IMR-90 (cell line): ENCODE measurements around the gene CWC25. TPM values are rescaled to one million over a fixed set of nuclear protein-coding genes. Genes with fewer than 3 reads are reported as not detected.

Experiments
- ATAC-seq: fragments of 200-7000 bp; cut with Tn5 transposase; 2 replicates; pipeline ENCODE4 v1.9.1; 2020; ENCODE audit warnings: low read depth, mild to moderate bottlenecking, moderate library complexity
- BruUV-seq: library from RNA; stranded (reverse); fragments of 400-500 nt; replicated peaks from 2 replicates; lab custom pipeline; 2021; lab: Mats Ljungman, UMichigan
- CTCF ChIA-PET: fragments of 300-600 bp; formaldehyde crosslinking; extraction: SDS; loops from one replicate; lab custom pipeline; 2021; ENCODE audit warnings: antibody characterized with exemption; lab: Yijun Ruan, JAX
- POLR2A ChIA-PET: fragments of 300-600 bp; sonication (Branson Sonifier 250); formaldehyde crosslinking; loops from one replicate; lab custom pipeline; 2022; ENCODE audit warnings: antibody characterized with exemption; ENCODE audit not compliant: unreplicated experiment; lab: Charles Lee
- DNase-seq: peaks from one replicate; pipeline ENCODE4 v3.0.0; 2013
- H2AFZ ChIP-seq: replicated peaks from 2 replicates; pipeline ENCODE3; 2013; ENCODE audit warnings: low read length, mild to moderate bottlenecking; ENCODE audit not compliant: poor library complexity
- H2AK5ac ChIP-seq: 2 replicates; pipeline ENCODE4 v1.6.1; 2013; ENCODE audit warnings: low read depth, low read length, inconsistent platforms
- H2AK9ac ChIP-seq: replicated peaks from 2 replicates; pipeline ENCODE3; 2013; ENCODE audit warnings: mild to moderate bottlenecking, low read depth, low read length, moderate library complexity; ENCODE audit not compliant: poor library complexity
- H2BK120ac ChIP-seq: 2 replicates; pipeline ENCODE4 v1.6.1; 2013; ENCODE audit warnings: low read depth, low read length, inconsistent platforms
- H2BK15ac ChIP-seq: 3 replicates; pipeline ENCODE4 v1.6.1; 2013; ENCODE audit warnings: low read depth, low read length, inconsistent platforms
- H2BK20ac ChIP-seq: 2 replicates; pipeline ENCODE4 v1.6.1; 2013; ENCODE audit warnings: low read depth, mild to moderate bottlenecking, inconsistent platforms, low read length, moderate library complexity
- H2BK5ac ChIP-seq: 2 replicates; pipeline ENCODE4 v1.6.1; 2013; ENCODE audit warnings: mild to moderate bottlenecking, low read depth, low read length, inconsistent platforms; ENCODE audit not compliant: poor library complexity, severe bottlenecking
- H3K14ac ChIP-seq: replicated peaks from 2 replicates; pipeline ENCODE4 v1.6.1; 2013; ENCODE audit warnings: low read depth, low read length, inconsistent platforms
- H3K18ac ChIP-seq: 2 replicates; pipeline ENCODE4 v1.6.1; 2013; ENCODE audit warnings: low read depth, low read length, control low read depth
- H3K23ac ChIP-seq: 2 replicates; pipeline ENCODE4 v1.6.1; 2013; ENCODE audit warnings: low read depth, low read length, inconsistent platforms
- H3K27ac ChIP-seq: 2 replicates; pipeline ENCODE4 v1.5.1; 2013; ENCODE audit warnings: mild to moderate bottlenecking, control low read depth, low read length; ENCODE audit not compliant: insufficient read depth
- H3K27me3 ChIP-seq: 2 replicates; pipeline ENCODE4 v1.6.1; 2013; ENCODE audit warnings: low read length; ENCODE audit not compliant: control insufficient read depth, insufficient read depth
- H3K36me3 ChIP-seq: 2 replicates; pipeline ENCODE4 v1.6.1; 2013; ENCODE audit warnings: low read length, mixed read lengths; ENCODE audit not compliant: control insufficient read depth, insufficient read depth
- H3K4ac ChIP-seq: 2 replicates; pipeline ENCODE4 v1.6.1; 2013; ENCODE audit warnings: low read depth, low read length, inconsistent platforms
- H3K4me1 ChIP-seq: 2 replicates; pipeline ENCODE4 v1.6.1; 2013; ENCODE audit warnings: low read length, mixed read lengths; ENCODE audit not compliant: control insufficient read depth, insufficient read depth
- H3K4me2 ChIP-seq: 2 replicates; pipeline ENCODE4 v1.6.1; 2013; ENCODE audit warnings: low read depth, mild to moderate bottlenecking, control low read depth, low read length, moderate library complexity
- H3K4me3 ChIP-seq: 2 replicates; pipeline ENCODE4 v1.5.1; 2013; ENCODE audit warnings: low read depth, mild to moderate bottlenecking, control low read depth, low read length, moderate library complexity; ENCODE audit not compliant: insufficient read depth
- H3K56ac ChIP-seq: 2 replicates; pipeline ENCODE4 v1.6.1; 2013; ENCODE audit warnings: low read length, inconsistent platforms; ENCODE audit not compliant: insufficient read depth; ENCODE audit errors: extremely low read depth
- H3K79me1 ChIP-seq, 2 experiments: 2 replicates each; pipeline ENCODE4 v1.6.1; 2013; ENCODE audit warnings: low read length in 2 of 2, inconsistent platforms in 1 of 2, low read depth in 1 of 2
- H3K9ac ChIP-seq: 2 replicates; pipeline ENCODE4 v1.6.1; 2013; ENCODE audit warnings: low read depth, low read length, control low read depth
- H3K9me1 ChIP-seq: 2 replicates; pipeline ENCODE4 v1.6.1; 2013; ENCODE audit warnings: low read length, inconsistent platforms; ENCODE audit not compliant: insufficient read depth
- H3K9me3 ChIP-seq: 2 replicates; pipeline ENCODE4 v1.6.1; 2013; ENCODE audit warnings: low read length; ENCODE audit not compliant: control insufficient read depth, insufficient read depth
- H4K20me1 ChIP-seq: 2 replicates; pipeline ENCODE4 v1.6.1; 2013; ENCODE audit warnings: low read length, inconsistent platforms; ENCODE audit not compliant: insufficient read depth
- H4K5ac ChIP-seq: 2 replicates; pipeline ENCODE4 v1.6.1; 2013; ENCODE audit warnings: mild to moderate bottlenecking, low read depth, low read length, control low read depth
- H4K8ac ChIP-seq, 2 experiments: 2 replicates each; pipeline ENCODE4 v1.6.1; 2013; ENCODE audit warnings: low read depth in 2 of 2, low read length in 2 of 2, control low read depth in 1 of 2, inconsistent platforms in 1 of 2
- H4K91ac ChIP-seq: 2 replicates; pipeline ENCODE4 v1.6.1; 2013; ENCODE audit warnings: low read depth, low read length, inconsistent platforms; ENCODE audit not compliant: insufficient read depth
- MXI1 ChIP-seq: IDR thresholded peaks from 2 replicates; pipeline ENCODE4 v1.6.1; 2012; ENCODE audit warnings: low read depth, mild to moderate bottlenecking, low read length, moderate library complexity, borderline replicate concordance
- POLR2A ChIP-seq: IDR thresholded peaks from 2 replicates; pipeline ENCODE4 v1.6.1; 2012; ENCODE audit warnings: mild to moderate bottlenecking, low read depth, low read length
- WGBS, 2 experiments: methylation state at CpG; one replicate each; pipeline versions ENCODE4 v1.1.5 to v1.1.7; 2013; ENCODE audit warnings: missing lambda C conversion rate in 2 of 2; ENCODE audit not compliant: insufficient read length in 1 of 2; ENCODE audit errors: extremely low coverage in 2 of 2; 5-methylcytosine and 5-hydroxymethylcytosine counted together
- dilution Hi-C: fragments of 300-500 bp; cut with HindIII; formaldehyde crosslinking; loops from one replicate; pipeline ENCODE4 v1.14.3; 2018; ENCODE audit warnings: low sequenced_read_pairs; ENCODE audit not compliant: unreplicated experiment
- in situ Hi-C: fragments of 300-500 bp; cut with MboI; formaldehyde crosslinking; loops from 3 replicates; pipeline ENCODE4 v1.14.3; 2019; ENCODE audit warnings: low sequenced_read_pairs, inconsistent platforms, mixed read lengths
- intact Hi-C: fragments of 100-400 bp; cut with micrococcal nuclease; formaldehyde crosslinking; loops from 2 replicates; pipeline ENCODE4 v1.10.0; 2022
- polyA plus RNA-seq, 3 experiments: library from polyadenylated mRNA; depleted of rRNA; stranded (reverse); fragments of >200 nt; gene quantifications; 2 replicates each; pipeline ENCODE4 v1.2.3, GENCODE V29; 2012; ENCODE audit warnings: low replicate concordance in 1 of 3
- total RNA-seq: library from RNA; depleted of rRNA; stranded (reverse); fragments of >200 nt; gene quantifications from 2 replicates; pipeline ENCODE4 v1.2.3, GENCODE V29; 2012

Gene CWC25
- total and polyA plus RNA-seq, 2 of the 4 experiments (the other 2 are of a cell fraction), result 9.1 to 16.1 TPM

- no peak overlapping the region for H3K4me3 ChIP-seq
- in situ Hi-C loops, result no loop called here
- POLR2A ChIA-PET, result no interaction called here
Measured at GRCh38 chr17:38848557-38848891, 23.4 kb upstream of the CWC25 start.

More at GRCh38 chr17:38848557-38848891, 23.4 kb upstream of the CWC25 start:
- Histone ChIP-seq H3K9me1 (0 out of 2 replicates have a peak, but pooled peaks cover 7% of the 10 kb centered on the region), H3K4me2 (no peak overlapping the region), H3K27me3 (no peaks in the 10 kb centered on the region), H2AK9ac (no peak overlapping the region), H3K56ac (no peak overlapping the region), H2AK5ac (no peak overlapping the region), H3K23ac (no peak overlapping the region), H3K4me1 (peaks cover 3% of the 10 kb centered on the region; the same call in 1 of the 2 replicates), H3K4ac (no peak overlapping the region), H2BK120ac (no peak overlapping the region), H2AFZ (no peak overlapping the region), H2BK5ac (no peak overlapping the region), H3K36me3 (peaks cover 48% of the 10 kb centered on the region), H3K18ac (no peak overlapping the region), H3K27ac (no peak overlapping the region), H3K79me1 (peaks cover 16 to 57% of the 10 kb centered on the region in 2 experiments), H4K20me1 (peaks cover 61% of the 10 kb centered on the region), H2BK20ac (no peak overlapping the region), H4K5ac (no peak overlapping the region), H3K9ac (no peak overlapping the region), H2BK15ac (no peak overlapping the region), H3K14ac (no peak overlapping the region), H3K9me3 (no peaks in the 10 kb centered on the region), H4K91ac (no peak overlapping the region), H4K8ac (no peak overlapping the region)
- TF ChIP-seq MXI1, result no peak
- TF ChIP-seq POLR2A, result 0 out of 2 replicates have a peak, but pooled peaks have one; percentile 25
- CTCF ChIA-PET, result no interaction called here
- intact Hi-C loops (no loop called here), dilution Hi-C loops (no loop called here)
- ATAC-seq, result no peak
- DNase-seq, result no peak
- BruUV-seq, result no TSS peak
- WGBS, 2 experiments, result no CpG with 5 or more reads among the region's 1 CpG
